LNCAP (cell line): ENCODE data around the gene C3orf20.

Experiments
- CTCF ChIP-seq: fragments of 450-650 bp; IDR thresholded peaks from 2 replicates; pipeline ENCODE4 v1.5.1; 2017; ENCODE audit warnings: mild to moderate bottlenecking

C3orf20 gene

GRCh38 chr3:14773691-14774128 lies 98.8 kb downstream of the C3orf20 start:
- no peak for TF ChIP-seq CTCF

GRCh38 chr3:14774431-14774830 lies 99.5 kb downstream of the C3orf20 start:
- TF ChIP-seq CTCF = no peak

GRCh38 chr3:14775011-14775410 lies 100.1 kb downstream of the C3orf20 start:
- no peak for TF ChIP-seq CTCF

GRCh38 chr3:14775563-14775962 lies 100.6 kb downstream of the C3orf20 start:
- TF ChIP-seq CTCF = no peak

GRCh38 chr3:14779069-14779685 lies 104.2 kb downstream of the C3orf20 start:
- TF ChIP-seq CTCF = no peak

GRCh38 chr3:14780927-14781507 lies 106.1 kb downstream of the C3orf20 start:
- TF ChIP-seq CTCF = peak; percentile 82

GRCh38 chr3:14783480-14784086 lies 108.6 kb downstream of the C3orf20 start:
- TF ChIP-seq CTCF = no peak
